WTC11 (cell line): ENCODE data around the gene FAM76A. TPM values are rescaled to one million over a fixed set of nuclear protein-coding genes. Genes with fewer than 3 reads are reported as not detected.

Experiments
- ATAC-seq: fragments of 200-7000 bp; cut with Tn5 transposase; 2 replicates; pipeline ENCODE4 v1.10.0; 2021; ENCODE audit warnings: mild to moderate bottlenecking, moderate library complexity
- CTCF ChIA-PET: fragments of 300-600 bp; sonication (Branson Sonifier 250); formaldehyde crosslinking; loops from one replicate; lab custom pipeline; 2021; ENCODE audit warnings: antibody characterized with exemption; lab: Charles Lee
- POLR2A ChIA-PET: fragments of 350-600 bp; sonication (Branson Sonifier 250); formaldehyde crosslinking; loops from one replicate; lab custom pipeline; 2021; ENCODE audit warnings: antibody characterized with exemption; lab: Charles Lee
- DNase-seq: peaks from one replicate; pipeline ENCODE4 v3.0.0; 2021; ENCODE audit warnings: low spot score
- H3K27ac Mint-ChIP-seq: 2 replicates; pipeline ENCODE4 v1.8.0; 2021; ENCODE audit warnings: mixed read lengths
- H3K27me3 Mint-ChIP-seq: 2 replicates; pipeline ENCODE4 v1.8.0; 2021; ENCODE audit warnings: low read depth, mild to moderate bottlenecking, moderate library complexity, mixed read lengths
- H3K36me3 Mint-ChIP-seq: 2 replicates; pipeline ENCODE4 v1.8.0; 2021; ENCODE audit warnings: mixed read lengths
- H3K4me1 Mint-ChIP-seq: 2 replicates; pipeline ENCODE4 v1.8.0; 2022; ENCODE audit warnings: mixed read lengths
- H3K4me3 Mint-ChIP-seq: 2 replicates; pipeline ENCODE4 v1.8.0; 2021; ENCODE audit warnings: mild to moderate bottlenecking, moderate library complexity, mixed read lengths
- H3K9me3 Mint-ChIP-seq: 2 replicates; pipeline ENCODE4 v1.8.0; 2021; ENCODE audit warnings: mixed read lengths
- ATF2 ChIP-seq: sonication (generic); formaldehyde crosslinking; IDR thresholded peaks from 2 replicates; pipeline ENCODE4 v1.8.1; 2022; ENCODE audit warnings: low read depth, missing genetic modification reagents, borderline replicate concordance
- CBFB ChIP-seq: sonication (generic); formaldehyde crosslinking; IDR thresholded peaks from 2 replicates; pipeline ENCODE4 v1.8.1; 2022; ENCODE audit warnings: mild to moderate bottlenecking, low read depth, missing genetic modification reagents
- CREB1 ChIP-seq: sonication (generic); formaldehyde crosslinking; IDR thresholded peaks from 2 replicates; pipeline ENCODE4 v1.8.0; 2023; ENCODE audit warnings: mild to moderate bottlenecking, missing genetic modification reagents
- E2F1 ChIP-seq: sonication (generic); formaldehyde crosslinking; IDR thresholded peaks from 2 replicates; pipeline ENCODE4 v1.8.0; 2022; ENCODE audit warnings: mild to moderate bottlenecking, missing genetic modification reagents
- EMX1 ChIP-seq: fragments of 250-450 bp; sonication (Bioruptor Pico); IDR thresholded peaks from 2 replicates; pipeline ENCODE4 v1.8.0; 2021; ENCODE audit warnings: mild to moderate bottlenecking
- GTF2I ChIP-seq: fragments of 250-450 bp; sonication (Bioruptor Pico); conservative IDR thresholded peaks from 2 replicates; pipeline ENCODE4 v1.4.0; 2021; ENCODE audit warnings: mild to moderate bottlenecking
- KAT7 ChIP-seq: sonication (generic); formaldehyde crosslinking; IDR thresholded peaks from 2 replicates; pipeline ENCODE4 v1.8.1; 2023; ENCODE audit warnings: missing genetic modification reagents, mild to moderate bottlenecking, borderline replicate concordance
- MYBL2 ChIP-seq: sonication (generic); formaldehyde crosslinking; IDR thresholded peaks from 2 replicates; pipeline ENCODE4 v1.8.1; 2023; ENCODE audit warnings: mild to moderate bottlenecking, moderate library complexity, missing genetic modification reagents
- NR1H2 ChIP-seq: sonication (generic); formaldehyde crosslinking; IDR thresholded peaks from 2 replicates; pipeline ENCODE4 v1.9.0; 2021; ENCODE audit warnings: mild to moderate bottlenecking, moderate library complexity, missing genetic modification reagents
- NR3C1 ChIP-seq: sonication (generic); formaldehyde crosslinking; conservative IDR thresholded peaks from 2 replicates; pipeline ENCODE4 v1.8.1; 2023; ENCODE audit warnings: low read depth, mild to moderate bottlenecking, missing genetic modification reagents
- OVOL2 ChIP-seq: fragments of 250-450 bp; sonication (Bioruptor Pico); IDR thresholded peaks from 2 replicates; pipeline ENCODE4 v1.9.0; 2021; ENCODE audit warnings: mild to moderate bottlenecking, borderline replicate concordance
- SP1 ChIP-seq: sonication (generic); formaldehyde crosslinking; conservative IDR thresholded peaks from 2 replicates; pipeline ENCODE4 v1.8.1; 2022; ENCODE audit warnings: missing genetic modification reagents
- TCF7 ChIP-seq: sonication (generic); formaldehyde crosslinking; IDR thresholded peaks from 2 replicates; pipeline ENCODE4 v1.8.0; 2022; ENCODE audit warnings: mild to moderate bottlenecking, low read depth, missing genetic modification reagents, moderate library complexity
- TEAD1 ChIP-seq: sonication (generic); formaldehyde crosslinking; IDR thresholded peaks from 2 replicates; pipeline ENCODE4 v1.8.0; 2022; ENCODE audit warnings: mild to moderate bottlenecking, missing genetic modification reagents
- ZBTB43 ChIP-seq: sonication (generic); formaldehyde crosslinking; IDR thresholded peaks from 2 replicates; pipeline ENCODE4 v1.8.1; 2023; ENCODE audit warnings: mild to moderate bottlenecking, missing genetic modification reagents
- ZMAT4 ChIP-seq: fragments of 250-450 bp; sonication (Bioruptor Pico); IDR thresholded peaks from 2 replicates; pipeline ENCODE4 v1.9.0; 2021; ENCODE audit warnings: mild to moderate bottlenecking
- ZNF121 ChIP-seq: sonication (generic); formaldehyde crosslinking; IDR thresholded peaks from 2 replicates; pipeline ENCODE4 v1.8.0; 2023; ENCODE audit warnings: missing genetic modification reagents
- ZNF219 ChIP-seq: sonication (generic); formaldehyde crosslinking; IDR thresholded peaks from 2 replicates; pipeline ENCODE4 v1.8.0; 2023; ENCODE audit warnings: missing genetic modification reagents, mild to moderate bottlenecking, borderline replicate concordance
- ZNF263 ChIP-seq: sonication (generic); formaldehyde crosslinking; IDR thresholded peaks from 2 replicates; pipeline ENCODE4 v1.8.1; 2022; ENCODE audit warnings: low read depth, mild to moderate bottlenecking, moderate library complexity, missing genetic modification reagents
- ZNF317 ChIP-seq: sonication (generic); formaldehyde crosslinking; IDR thresholded peaks from 2 replicates; pipeline ENCODE4 v1.8.1; 2023; ENCODE audit warnings: low read depth, mild to moderate bottlenecking, moderate library complexity, missing genetic modification reagents, borderline replicate concordance
- ZNF396 ChIP-seq: fragments of 250-450 bp; sonication (Bioruptor Pico); IDR thresholded peaks from 2 replicates; pipeline ENCODE4 v1.8.0; 2021; ENCODE audit warnings: mild to moderate bottlenecking, moderate library complexity, borderline replicate concordance
- total RNA-seq: library from RNA; stranded (reverse); gene quantifications from 3 replicates; pipeline ENCODE4 v1.2.3, GENCODE V29; 2021
- TF ChIP-seq, protein P1 (sequence below): sonication (generic); formaldehyde crosslinking; IDR thresholded peaks from 2 replicates; pipeline ENCODE4 v1.8.1; 2023; ENCODE audit warnings: mild to moderate bottlenecking, missing genetic modification reagents, moderate library complexity
- TF ChIP-seq, protein P2 (sequence below): fragments of 200-600 bp; IDR thresholded peaks from 2 replicates; pipeline ENCODE4 v1.8.0; 2022; ENCODE audit warnings: antibody characterized with exemption
- TF ChIP-seq, protein P3 (sequence below): sonication (generic); formaldehyde crosslinking; IDR thresholded peaks from 2 replicates; pipeline ENCODE4 v1.8.1; 2022; ENCODE audit warnings: low read depth, mild to moderate bottlenecking, moderate library complexity, missing genetic modification reagents, borderline replicate concordance

Gene FAM76A
- total RNA-seq, 1 experiment from 2014 or later = 14.5 TPM

DNA sequence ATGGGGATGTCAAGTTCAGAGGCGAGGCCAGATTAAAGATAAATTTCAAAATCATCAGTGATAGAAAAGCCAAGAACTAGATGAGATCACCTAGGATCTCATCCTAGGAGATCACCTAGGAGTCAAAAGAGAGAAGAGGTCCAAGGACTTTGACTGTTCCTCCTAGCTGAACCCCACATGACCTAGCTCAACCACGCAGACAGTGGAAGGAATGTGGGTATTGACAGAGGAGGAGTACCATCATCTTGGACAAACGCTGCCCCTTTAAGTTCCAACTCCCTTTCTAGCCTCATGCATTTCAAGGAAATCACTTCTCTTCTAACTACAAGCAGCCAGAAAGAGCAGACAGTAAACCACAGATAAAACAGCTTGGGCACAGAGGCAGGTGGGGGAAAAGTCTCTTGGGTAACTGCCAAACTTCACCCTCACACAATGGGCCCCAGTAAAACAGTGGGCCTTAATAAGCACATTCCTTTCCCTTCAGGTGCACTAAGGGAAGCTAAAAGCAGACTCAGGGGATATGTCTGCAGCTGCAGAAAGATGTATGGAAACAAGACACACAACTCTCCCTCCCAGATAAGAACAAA is 12.5 kb upstream of the FAM76A start:
- ChIA-PET CTCF (interaction anchor here (0.6 to 1.4 kb wide), 4 partner anchors 12 to 132 kb away, joined by 3 to 7 read pairs (median 5); partner anchors contain the start of genes FAM76A and IFI6), POLR2A (interaction anchor here (0.6 kb wide), 1 partner anchor 27 kb away, joined by 3 read pairs; no protein-coding TSS in a partner anchor)
- ATAC-seq (no peak), DNase-seq (no peak)
- Mint-ChIP-seq H3K36me3 (peaks cover 6% of the 10 kb centered on the region), H3K27me3 (peaks cover 5% of the 10 kb centered on the region), H3K4me1 (peaks cover 7% of the 10 kb centered on the region), H3K27ac (no peak overlapping the region), H3K9me3 (peaks cover 20% of the 10 kb centered on the region), H3K4me3 (no peak overlapping the region)
- TF ChIP-seq NR3C1 (no peak), EMX1 (CRISPR knock-in tag) (no peak), ZNF396 (no peak), ZNF219 (CRISPR knock-in tag) (no peak), ZMAT4 (CRISPR knock-in tag) (no peak), NR1H2 (CRISPR knock-in tag) (no peak), CBFB (CRISPR knock-in tag) (no peak), ZNF121 (CRISPR knock-in tag) (no peak), MYBL2 (CRISPR knock-in tag) (no peak), SP1 (no peak), ZBTB43 (CRISPR knock-in tag) (no peak), OVOL2 (CRISPR knock-in tag) (no peak), TEAD1 (CRISPR knock-in tag) (no peak), CREB1 (no peak), GTF2I (no peak), KAT7 (CRISPR knock-in tag) (no peak)
- TF ChIP-seq, protein P1, sequence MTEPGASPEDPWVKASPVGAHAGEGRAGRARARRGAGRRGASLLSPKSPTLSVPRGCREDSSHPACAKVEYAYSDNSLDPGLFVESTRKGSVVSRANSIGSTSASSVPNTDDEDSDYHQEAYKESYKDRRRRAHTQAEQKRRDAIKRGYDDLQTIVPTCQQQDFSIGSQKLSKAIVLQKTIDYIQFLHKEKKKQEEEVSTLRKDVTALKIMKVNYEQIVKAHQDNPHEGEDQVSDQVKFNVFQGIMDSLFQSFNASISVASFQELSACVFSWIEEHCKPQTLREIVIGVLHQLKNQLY (CRISPR knock-in tag) = no peak
- TF ChIP-seq, protein P2, sequence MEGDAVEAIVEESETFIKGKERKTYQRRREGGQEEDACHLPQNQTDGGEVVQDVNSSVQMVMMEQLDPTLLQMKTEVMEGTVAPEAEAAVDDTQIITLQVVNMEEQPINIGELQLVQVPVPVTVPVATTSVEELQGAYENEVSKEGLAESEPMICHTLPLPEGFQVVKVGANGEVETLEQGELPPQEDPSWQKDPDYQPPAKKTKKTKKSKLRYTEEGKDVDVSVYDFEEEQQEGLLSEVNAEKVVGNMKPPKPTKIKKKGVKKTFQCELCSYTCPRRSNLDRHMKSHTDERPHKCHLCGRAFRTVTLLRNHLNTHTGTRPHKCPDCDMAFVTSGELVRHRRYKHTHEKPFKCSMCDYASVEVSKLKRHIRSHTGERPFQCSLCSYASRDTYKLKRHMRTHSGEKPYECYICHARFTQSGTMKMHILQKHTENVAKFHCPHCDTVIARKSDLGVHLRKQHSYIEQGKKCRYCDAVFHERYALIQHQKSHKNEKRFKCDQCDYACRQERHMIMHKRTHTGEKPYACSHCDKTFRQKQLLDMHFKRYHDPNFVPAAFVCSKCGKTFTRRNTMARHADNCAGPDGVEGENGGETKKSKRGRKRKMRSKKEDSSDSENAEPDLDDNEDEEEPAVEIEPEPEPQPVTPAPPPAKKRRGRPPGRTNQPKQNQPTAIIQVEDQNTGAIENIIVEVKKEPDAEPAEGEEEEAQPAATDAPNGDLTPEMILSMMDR = no peak

DNA sequence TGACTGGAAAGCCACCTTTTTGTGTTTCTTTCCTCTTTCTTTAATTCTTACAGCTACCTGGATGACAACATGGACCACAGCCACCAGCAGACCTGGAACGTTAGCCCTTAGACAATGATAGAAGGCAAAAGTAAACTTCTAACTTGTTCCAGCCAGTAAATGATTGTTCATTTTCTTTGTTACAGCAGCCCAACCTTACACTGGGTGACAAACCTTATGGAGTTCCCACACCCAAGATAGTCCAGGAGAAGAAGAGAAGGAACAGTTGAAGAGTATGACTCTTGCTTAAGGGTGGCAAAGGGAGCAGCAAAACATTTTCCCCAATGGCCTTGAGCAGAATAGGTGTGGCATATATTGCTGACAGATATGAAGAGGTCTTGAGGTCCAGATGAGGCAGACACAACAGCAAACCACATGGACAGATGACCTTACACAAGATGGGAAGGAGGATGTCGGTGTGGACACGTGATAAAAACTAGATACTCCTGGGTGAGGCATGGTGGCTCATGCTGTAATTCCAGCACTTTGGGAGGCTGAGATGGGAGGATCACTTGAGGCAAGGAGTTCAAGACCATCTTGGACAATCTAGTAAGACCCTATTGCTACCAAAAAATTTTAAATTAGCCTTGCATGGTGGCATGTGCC is 11.8 kb upstream of the FAM76A start:
- Mint-ChIP-seq H3K4me3 (no peak overlapping the region), H3K27me3 (peaks cover 5% of the 10 kb centered on the region), H3K9me3 (peaks cover 13% of the 10 kb centered on the region), H3K36me3 (peaks cover 6% of the 10 kb centered on the region), H3K27ac (no peak overlapping the region), H3K4me1 (peaks cover 7% of the 10 kb centered on the region)
- POLR2A ChIA-PET = interaction anchor here (0.6 kb wide), 1 partner anchor 28 kb away, joined by 3 read pairs; no protein-coding TSS in a partner anchor
- CTCF ChIA-PET = interaction anchor here (1.3 to 1.4 kb wide), 2 partner anchors 12 to 45 kb away, joined by 4 to 7 read pairs; partner anchors contain the start of gene FAM76A
- ATAC-seq (no peak), DNase-seq (no peak)
- no peak for TF ChIP-seq TCF7 (CRISPR knock-in tag)
- TF ChIP-seq ATF2 (CRISPR knock-in tag) = no peak
- TF ChIP-seq ZNF317 (CRISPR knock-in tag) = no peak
- TF ChIP-seq, protein P3, sequence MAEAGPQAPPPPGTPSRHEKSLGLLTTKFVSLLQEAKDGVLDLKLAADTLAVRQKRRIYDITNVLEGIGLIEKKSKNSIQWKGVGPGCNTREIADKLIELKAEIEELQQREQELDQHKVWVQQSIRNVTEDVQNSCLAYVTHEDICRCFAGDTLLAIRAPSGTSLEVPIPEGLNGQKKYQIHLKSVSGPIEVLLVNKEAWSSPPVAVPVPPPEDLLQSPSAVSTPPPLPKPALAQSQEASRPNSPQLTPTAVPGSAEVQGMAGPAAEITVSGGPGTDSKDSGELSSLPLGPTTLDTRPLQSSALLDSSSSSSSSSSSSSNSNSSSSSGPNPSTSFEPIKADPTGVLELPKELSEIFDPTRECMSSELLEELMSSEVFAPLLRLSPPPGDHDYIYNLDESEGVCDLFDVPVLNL (CRISPR knock-in tag) = no peak
- no peak for TF ChIP-seq ZNF263 (CRISPR knock-in tag)
- TF ChIP-seq E2F1 (CRISPR knock-in tag) = no peak
